ENCODE data around the gene JPH4. TPM values are rescaled to one million over a fixed set of nuclear protein-coding genes. Genes with fewer than 3 reads are reported as not detected.

Gene JPH4
- total RNA-seq, 2 donors from 2014 or later, result 1.3 TPM; not detected in 1

DNA sequence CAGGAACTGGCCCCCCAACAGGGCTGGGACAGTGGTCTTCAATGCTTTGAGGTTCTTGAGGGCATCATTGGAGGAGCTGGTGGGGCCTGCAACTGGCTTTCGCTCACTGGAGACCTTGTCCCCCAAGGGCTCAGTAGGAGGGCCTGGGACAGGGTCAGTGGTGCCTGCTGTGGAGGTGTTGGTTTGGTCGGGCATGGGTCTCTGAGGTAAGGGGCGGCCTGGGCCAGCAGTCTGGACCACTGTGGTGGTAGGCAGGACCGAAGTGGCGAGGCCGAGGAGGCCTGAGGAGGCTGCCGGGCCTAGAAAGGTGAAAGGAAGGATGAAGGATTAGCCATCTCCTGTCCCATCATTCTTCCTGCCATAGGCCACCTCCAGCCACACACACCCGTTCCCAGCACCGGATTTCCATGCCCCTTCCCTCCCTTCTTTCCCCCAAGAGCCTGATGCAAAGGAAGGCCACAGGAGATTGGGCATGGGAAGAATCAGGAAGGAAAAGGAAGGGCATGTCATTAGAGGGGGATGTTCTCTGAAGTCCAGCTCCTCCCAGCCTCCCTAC is 55.9 kb downstream of the JPH4 start:
- no peaks in the 10 kb centered on the region for H3K9me3 ChIP-seq
- DNase-seq (ENCODE audit: low spot score) (no peak), ATAC-seq (ENCODE audit: insufficient number of reproducible peaks, low FRiP score, low read depth) (no peak)

DNA sequence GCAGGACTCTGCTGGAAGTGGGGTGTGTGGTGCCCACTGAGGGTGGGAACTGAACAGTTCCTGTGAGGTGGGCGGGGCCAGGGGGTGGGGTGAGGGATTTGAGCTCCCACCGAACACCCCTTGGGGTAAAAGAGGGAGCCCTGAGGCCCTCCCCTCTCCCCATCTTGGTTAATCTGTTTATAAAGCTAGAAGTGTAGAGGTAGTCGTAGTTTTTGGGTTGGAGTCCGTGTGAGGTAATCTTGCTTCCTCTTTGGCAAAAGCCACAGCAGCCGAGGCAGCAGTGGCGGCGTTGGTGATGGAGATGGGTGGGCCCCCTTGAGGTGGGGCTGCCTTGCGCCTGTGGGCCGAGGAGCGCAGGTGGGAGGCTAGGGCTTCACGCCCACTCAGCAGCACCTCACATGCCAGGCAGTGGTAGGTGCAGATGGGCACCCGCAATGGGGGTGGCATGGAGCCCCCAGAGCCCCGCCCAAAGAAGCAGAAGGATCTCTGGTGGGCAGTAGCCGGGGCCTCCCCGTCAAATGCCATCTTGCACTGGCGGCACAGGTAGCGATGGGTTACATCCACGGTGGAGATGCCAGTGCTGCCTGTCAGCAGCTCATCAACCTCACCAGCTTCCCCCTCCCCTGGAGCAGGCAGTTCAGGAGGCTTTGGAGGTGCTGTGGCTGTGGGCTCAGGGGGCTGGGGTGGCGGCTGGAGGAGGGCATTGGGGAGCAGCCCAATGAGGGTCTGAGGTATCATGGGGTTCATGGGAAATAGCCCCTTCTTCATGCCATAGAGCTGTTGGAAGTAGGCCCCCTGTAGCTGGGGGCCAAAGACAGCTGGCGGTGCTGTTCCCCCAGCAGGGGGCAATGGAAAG is 56.6 kb downstream of the JPH4 start:
- Histone ChIP-seq H3K27me3 (replicated peaks; ENCODE audit: insufficient read depth) (no peaks in the 10 kb centered on the region), H3K27ac (no peak overlapping the region), H3K4me1 (ENCODE audit: control insufficient read depth in 1 of 2, low read depth in 2 of 2) (no peaks in the 10 kb centered on the region), H3K4me3 (no peak overlapping the region), H3K36me3 (no peaks in the 10 kb centered on the region), H3K9me3 (no peaks in the 10 kb centered on the region)
- DNase-seq (ENCODE audit: low spot score), result no peak
- TF ChIP-seq, protein P1, sequence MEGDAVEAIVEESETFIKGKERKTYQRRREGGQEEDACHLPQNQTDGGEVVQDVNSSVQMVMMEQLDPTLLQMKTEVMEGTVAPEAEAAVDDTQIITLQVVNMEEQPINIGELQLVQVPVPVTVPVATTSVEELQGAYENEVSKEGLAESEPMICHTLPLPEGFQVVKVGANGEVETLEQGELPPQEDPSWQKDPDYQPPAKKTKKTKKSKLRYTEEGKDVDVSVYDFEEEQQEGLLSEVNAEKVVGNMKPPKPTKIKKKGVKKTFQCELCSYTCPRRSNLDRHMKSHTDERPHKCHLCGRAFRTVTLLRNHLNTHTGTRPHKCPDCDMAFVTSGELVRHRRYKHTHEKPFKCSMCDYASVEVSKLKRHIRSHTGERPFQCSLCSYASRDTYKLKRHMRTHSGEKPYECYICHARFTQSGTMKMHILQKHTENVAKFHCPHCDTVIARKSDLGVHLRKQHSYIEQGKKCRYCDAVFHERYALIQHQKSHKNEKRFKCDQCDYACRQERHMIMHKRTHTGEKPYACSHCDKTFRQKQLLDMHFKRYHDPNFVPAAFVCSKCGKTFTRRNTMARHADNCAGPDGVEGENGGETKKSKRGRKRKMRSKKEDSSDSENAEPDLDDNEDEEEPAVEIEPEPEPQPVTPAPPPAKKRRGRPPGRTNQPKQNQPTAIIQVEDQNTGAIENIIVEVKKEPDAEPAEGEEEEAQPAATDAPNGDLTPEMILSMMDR (IDR thresholded peaks at IDR 0.05), result no peak
- ATAC-seq (ENCODE audit: insufficient number of reproducible peaks, low FRiP score, low read depth), result no peak

More for the DNA sequence above, 55.9 kb downstream of the JPH4 start:
- no peaks in the 10 kb centered on the region for H3K36me3 ChIP-seq
- H3K4me3 ChIP-seq, result no peak overlapping the region
- TF ChIP-seq, protein P1 (IDR thresholded peaks at IDR 0.05), result no peak
- H3K4me1 ChIP-seq (ENCODE audit: control insufficient read depth in 1 of 2, low read depth in 2 of 2), result no peaks in the 10 kb centered on the region
- no peaks in the 10 kb centered on the region for H3K27me3 ChIP-seq (replicated peaks; ENCODE audit: insufficient read depth)
- no peak overlapping the region for H3K27ac ChIP-seq

DNA sequence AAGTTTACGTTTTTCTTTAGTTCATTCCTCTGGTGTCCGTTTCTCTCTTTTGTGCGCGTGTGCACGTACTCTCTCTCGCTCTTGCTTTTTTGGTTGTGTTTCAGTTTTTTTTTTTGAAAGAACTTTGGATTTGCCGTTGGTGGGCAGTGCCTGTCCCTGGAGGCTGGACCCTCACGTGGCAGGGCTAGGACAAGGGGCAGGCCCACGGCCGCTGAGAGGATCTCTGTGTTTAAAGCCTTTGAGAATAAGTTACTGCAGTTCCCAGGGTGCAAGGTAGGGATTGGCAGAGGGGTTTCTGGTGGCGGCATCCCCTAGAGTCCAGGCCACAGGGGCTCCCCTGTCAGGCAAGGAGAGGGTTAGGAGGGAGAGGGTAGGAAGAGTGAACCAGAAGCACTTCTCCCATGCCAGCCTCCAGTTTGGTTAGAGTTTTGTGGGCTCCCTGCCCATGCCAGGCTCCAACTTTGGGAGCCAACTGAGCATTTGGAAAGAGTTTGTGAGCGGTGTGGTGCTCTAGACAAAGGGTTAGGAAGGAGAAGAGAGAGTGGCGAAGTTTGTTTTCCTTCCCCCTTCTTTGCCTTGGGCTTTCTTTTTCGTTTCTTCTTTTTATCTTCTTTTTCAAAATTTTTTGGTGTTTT is 57.6 kb downstream of the JPH4 start:
- ATAC-seq (ENCODE audit: insufficient number of reproducible peaks, low FRiP score, low read depth), result no peak
- no peaks in the 10 kb centered on the region for H3K4me1 ChIP-seq (ENCODE audit: control insufficient read depth in 1 of 2, low read depth in 2 of 2)
- TF ChIP-seq, protein P1 (IDR thresholded peaks at IDR 0.05), result no peak

DNA sequence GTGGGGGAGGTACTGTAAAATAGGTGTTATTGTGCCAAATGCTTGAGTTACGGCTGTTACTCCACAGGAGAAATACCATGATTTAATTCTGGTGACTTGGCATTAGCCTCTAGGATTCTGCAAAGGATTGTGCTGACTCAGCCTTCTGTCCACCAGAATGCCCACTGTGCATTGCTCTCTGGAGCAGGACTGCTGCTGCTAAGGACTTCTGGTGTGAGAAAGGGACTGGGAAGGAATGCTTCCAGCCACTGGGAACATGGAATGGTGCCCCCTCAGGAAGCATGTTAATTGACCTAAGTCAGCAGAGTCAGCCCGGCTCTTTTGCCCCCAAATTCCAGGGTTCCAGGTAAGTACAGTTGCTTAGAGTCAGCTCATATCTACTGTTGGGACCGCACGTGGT is 59.9 kb downstream of the JPH4 start:
- no peak for ATAC-seq (ENCODE audit: insufficient number of reproducible peaks, low FRiP score, low read depth)
- H3K4me1 ChIP-seq (ENCODE audit: control insufficient read depth in 1 of 2, low read depth in 2 of 2), result no peaks in the 10 kb centered on the region
- no peak overlapping the region for H3K27ac ChIP-seq
- TF ChIP-seq, protein P1 (IDR thresholded peaks at IDR 0.05), result no peak
- H3K4me3 ChIP-seq, result no peak overlapping the region
- no peaks in the 10 kb centered on the region for H3K9me3 ChIP-seq
- no peak for DNase-seq (ENCODE audit: low spot score)
- no peaks in the 10 kb centered on the region for H3K27me3 ChIP-seq (replicated peaks; ENCODE audit: insufficient read depth)
- H3K36me3 ChIP-seq, result no peaks in the 10 kb centered on the region

More for the DNA sequence above, 57.6 kb downstream of the JPH4 start:
- no peak overlapping the region for H3K27ac ChIP-seq
- no peak overlapping the region for H3K4me3 ChIP-seq
- no peaks in the 10 kb centered on the region for H3K27me3 ChIP-seq (replicated peaks; ENCODE audit: insufficient read depth)
- no peaks in the 10 kb centered on the region for H3K9me3 ChIP-seq
- H3K36me3 ChIP-seq, result no peaks in the 10 kb centered on the region
- DNase-seq (ENCODE audit: low spot score), result no peak

Other genes starting within 250 kb of the JPH4 start
- 10 to 100 TPM; 55.1 to 72.3 TPM for gene SLC22A17, start 225.9 kb downstream of the JPH4 start, total RNA-seq
- 10 to 100 TPM; 23.3 to 38.2 TPM for gene EFS, start 213.6 kb downstream of the JPH4 start, total RNA-seq
- not detected for gene IL25, start 206.0 kb downstream of the JPH4 start, total RNA-seq
- 1 to 10 TPM in 1 of 2 donors, not detected in 1; 2.6 TPM for gene CMTM5, start 201.7 kb downstream of the JPH4 start, total RNA-seq
- not detected for gene MYH6, start 170.5 kb downstream of the JPH4 start, total RNA-seq
- under 1 TPM in 1 of 2 donors, not detected in 1; 0.81 TPM for gene MYH7, start 143.1 kb downstream of the JPH4 start, total RNA-seq
- 10 to 100 TPM; 29.1 to 46.3 TPM for gene NGDN, start 109.1 kb downstream of the JPH4 start, total RNA-seq
- 1 to 10 TPM in 1 of 2 donors, under 1 TPM in 1; 0.49 to 1.5 TPM for gene ZFHX2, start 27.0 kb downstream of the JPH4 start, total RNA-seq
- gene THTPA, start 22.5 kb downstream of the JPH4 start, total RNA-seq, result 10 to 100 TPM; 17.8 to 30.9 TPM
- gene AP1G2, start 11.0 kb downstream of the JPH4 start, total RNA-seq, result 10 to 100 TPM; 36.4 to 61.7 TPM
- gene DHRS2, start 57.6 kb upstream of the JPH4 start, total RNA-seq, result not detected